IPS-18a (cell line): ENCODE data around the gene SELENOP.
"Not testable (repeated sequence)": the region's sequence is repeated elsewhere in the genome, so short reads cannot be mapped to it uniquely, and the experiment has no call there.

Experiments
- H3K27ac ChIP-seq: one replicate; pipeline ENCODE4 v1.5.1; 2013; ENCODE audit warnings: low read length
- H3K27me3 ChIP-seq: one replicate; pipeline ENCODE4 v1.6.1; 2013; ENCODE audit warnings: mild to moderate bottlenecking, low read length; ENCODE audit not compliant: control insufficient read depth, insufficient read depth
- H3K36me3 ChIP-seq: one replicate; pipeline ENCODE4 v1.6.1; 2013; ENCODE audit warnings: low read depth, low read length; ENCODE audit not compliant: control insufficient read depth
- H3K4me1 ChIP-seq: one replicate; pipeline ENCODE4 v1.6.1; 2013; ENCODE audit warnings: low read depth, low read length; ENCODE audit not compliant: control insufficient read depth
- H3K4me3 ChIP-seq: one replicate; pipeline ENCODE4 v1.5.1; 2013; ENCODE audit warnings: low read length
- H3K9ac ChIP-seq: one replicate; pipeline ENCODE4 v1.6.1; 2013; ENCODE audit warnings: mild to moderate bottlenecking, low read length, moderate library complexity
- H3K9me3 ChIP-seq: one replicate; pipeline ENCODE4 v1.6.1; 2013; ENCODE audit warnings: low read depth, low read length; ENCODE audit not compliant: control insufficient read depth

Gene SELENOP

GRCh38 chr5:42811591-42812446 is at the start of gene SELENOP:
TSS of gene SELENOP (minus strand) at chr5:42811892. CDS start at chr5:42808353, 3,539 bp downstream.
- Histone ChIP-seq H3K9me3 (no peaks in the 10 kb centered on the region), H3K4me1 (peaks cover 38% of the 10 kb centered on the region), H3K4me3 (peak within 1 kb of the TSS; percentile 53), H3K36me3 (no peaks in the 10 kb centered on the region), H3K27ac (peak within 1 kb of the TSS; percentile 77), H3K27me3 (no peaks in the 10 kb centered on the region), H3K9ac (peak within 1 kb of the TSS; percentile 17)

- no peak overlapping the region for H3K27ac ChIP-seq
- peaks cover 5% of the 10 kb centered on the region for H3K9me3 ChIP-seq
- no peak overlapping the region for H3K4me3 ChIP-seq
- no peaks in the 10 kb centered on the region for H3K27me3 ChIP-seq
- H3K36me3 ChIP-seq, result no peaks in the 10 kb centered on the region
- no peak overlapping the region for H3K9ac ChIP-seq
- peaks cover 6% of the 10 kb centered on the region for H3K4me1 ChIP-seq
Observed at GRCh38 chr5:42858687-42859086, 47.0 kb upstream of the SELENOP start.

DNA sequence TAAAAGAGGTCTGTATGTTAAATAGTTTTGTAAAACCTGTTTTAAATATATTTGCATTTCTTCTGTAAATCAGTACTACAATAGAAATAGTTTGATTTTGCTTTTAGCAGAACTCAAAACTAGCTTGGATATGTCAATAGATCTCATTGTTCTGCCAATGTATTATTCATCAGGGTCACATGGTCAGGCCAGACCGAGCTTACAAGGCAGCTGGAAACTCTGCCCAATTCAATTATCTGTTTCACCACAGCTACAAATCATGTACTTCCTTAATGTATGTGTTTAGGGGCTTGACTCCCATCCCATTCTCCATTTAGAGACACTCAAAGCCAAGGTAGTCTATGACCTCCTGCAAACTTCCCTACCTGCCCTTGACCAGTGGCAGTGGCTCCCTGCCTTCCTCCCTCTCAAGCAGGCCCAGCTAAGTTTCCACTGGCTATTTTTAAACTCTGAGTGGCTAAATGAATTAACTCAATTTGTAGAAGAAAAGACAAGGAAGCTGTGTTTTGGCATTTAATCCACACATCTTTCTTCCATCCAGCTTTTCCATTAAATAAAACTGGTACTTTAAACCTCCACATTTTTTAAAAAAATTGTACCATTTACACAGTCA is 46.4 kb upstream of the SELENOP start:
- Histone ChIP-seq H3K27ac (no peak overlapping the region), H3K36me3 (no peaks in the 10 kb centered on the region), H3K9ac (no peak overlapping the region), H3K9me3 (peaks cover 5% of the 10 kb centered on the region), H3K4me3 (no peak overlapping the region), H3K27me3 (no peaks in the 10 kb centered on the region), H3K4me1 (peaks cover 6% of the 10 kb centered on the region)

- Histone ChIP-seq H3K9ac (no peak overlapping the region), H3K27ac (no peak overlapping the region), H3K9me3 (no peaks in the 10 kb centered on the region), H3K4me1 (peaks cover 6% of the 10 kb centered on the region), H3K36me3 (no peaks in the 10 kb centered on the region), H3K4me3 (no peak overlapping the region), H3K27me3 (no peaks in the 10 kb centered on the region)
Observed at GRCh38 chr5:42855811-42856210, 44.1 kb upstream of the SELENOP start.

- no peak overlapping the region for H3K9ac ChIP-seq
- H3K36me3 ChIP-seq, result no peaks in the 10 kb centered on the region
- H3K27ac ChIP-seq, result no peak overlapping the region
- peaks cover 6% of the 10 kb centered on the region for H3K4me1 ChIP-seq
- no peaks in the 10 kb centered on the region for H3K9me3 ChIP-seq
- no peaks in the 10 kb centered on the region for H3K27me3 ChIP-seq
- H3K4me3 ChIP-seq, result no peak overlapping the region
Observed at GRCh38 chr5:42855386-42855785, 43.7 kb upstream of the SELENOP start.

- Histone ChIP-seq H3K27ac (no peak overlapping the region), H3K4me1 (peaks cover 6% of the 10 kb centered on the region)
Observed at GRCh38 chr5:42854795-42855194, 43.1 kb upstream of the SELENOP start.

DNA sequence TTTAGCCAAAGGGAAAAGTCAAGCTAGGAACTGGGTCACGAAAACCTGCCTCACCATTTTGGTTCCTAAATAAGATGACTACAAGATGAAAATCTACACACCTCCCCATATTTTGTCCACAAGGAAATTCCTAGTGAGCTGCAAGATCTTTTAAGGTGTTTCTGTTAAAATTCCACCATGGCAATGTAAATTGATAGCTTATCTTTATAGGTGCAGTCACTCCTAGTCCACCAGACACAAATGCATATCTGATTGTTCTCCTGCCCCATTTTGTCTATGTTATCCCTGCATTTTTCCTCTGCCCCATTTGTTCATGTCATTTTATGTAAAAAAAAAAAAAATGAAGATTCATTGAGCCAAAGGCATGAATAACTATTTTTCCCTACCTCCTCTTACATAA is 41.1 kb upstream of the SELENOP start:
- H3K27ac ChIP-seq, result no peak overlapping the region
- no peaks in the 10 kb centered on the region for H3K9me3 ChIP-seq
- H3K9ac ChIP-seq, result no peak overlapping the region
- H3K4me3 ChIP-seq, result no peak overlapping the region
- H3K4me1 ChIP-seq, result no peaks in the 10 kb centered on the region
- H3K36me3 ChIP-seq, result no peaks in the 10 kb centered on the region
- no peaks in the 10 kb centered on the region for H3K27me3 ChIP-seq

More at GRCh38 chr5:42854795-42855194, 43.1 kb upstream of the SELENOP start:
- no peaks in the 10 kb centered on the region for H3K36me3 ChIP-seq
- H3K4me3 ChIP-seq, result no peak overlapping the region
- no peak overlapping the region for H3K9ac ChIP-seq
- H3K27me3 ChIP-seq, result no peaks in the 10 kb centered on the region
- H3K9me3 ChIP-seq, result no peaks in the 10 kb centered on the region

DNA sequence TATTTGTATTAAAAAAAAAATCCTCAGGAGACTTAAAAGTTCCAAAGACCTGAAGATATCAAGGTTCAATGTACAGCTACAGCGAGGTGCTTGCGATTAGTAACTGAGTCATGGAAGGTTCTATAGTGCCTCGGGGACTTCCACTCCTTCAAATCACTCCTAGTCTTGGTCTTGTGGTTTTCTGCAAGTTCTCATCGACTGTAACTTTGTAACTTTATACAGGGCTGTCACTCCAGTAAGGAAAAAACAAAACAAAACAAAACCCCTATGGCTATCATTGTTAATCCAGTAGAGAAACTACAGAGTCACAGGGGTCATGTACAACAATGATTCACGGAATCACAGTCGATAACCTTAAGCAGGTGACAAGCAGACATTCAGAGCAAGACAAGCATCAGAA is 39.8 kb upstream of the SELENOP start:
- no peak overlapping the region for H3K27ac ChIP-seq
- no peaks in the 10 kb centered on the region for H3K4me1 ChIP-seq
- H3K36me3 ChIP-seq, result no peaks in the 10 kb centered on the region
- H3K9ac ChIP-seq, result no peak overlapping the region
- no peaks in the 10 kb centered on the region for H3K9me3 ChIP-seq
- H3K27me3 ChIP-seq, result no peaks in the 10 kb centered on the region
- no peak overlapping the region for H3K4me3 ChIP-seq

DNA sequence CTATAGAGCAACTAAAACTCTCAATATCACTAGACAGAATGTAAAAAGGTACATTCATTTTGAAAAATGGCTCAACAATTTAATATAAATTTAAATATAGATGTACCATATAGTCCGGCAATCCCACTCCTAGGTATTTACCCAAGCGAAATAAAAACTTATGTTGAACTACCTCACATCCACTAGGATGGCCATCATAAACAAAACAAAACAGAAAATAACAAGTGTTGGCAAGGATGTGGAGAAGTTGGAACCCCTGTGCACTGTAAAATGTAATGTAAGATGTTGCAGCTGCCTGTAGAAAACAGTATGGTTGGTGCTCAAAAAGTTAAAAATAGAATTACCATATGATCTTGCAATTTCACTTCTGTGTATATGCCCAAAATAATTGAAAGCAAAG is 36.9 kb upstream of the SELENOP start:
- Histone ChIP-seq H3K27ac (no peak overlapping the region), H3K9ac (no peak overlapping the region), H3K36me3 (no peaks in the 10 kb centered on the region), H3K4me1 (no peaks in the 10 kb centered on the region), H3K27me3 (no peaks in the 10 kb centered on the region), H3K4me3 (no peak overlapping the region), H3K9me3 (no peaks in the 10 kb centered on the region)

DNA sequence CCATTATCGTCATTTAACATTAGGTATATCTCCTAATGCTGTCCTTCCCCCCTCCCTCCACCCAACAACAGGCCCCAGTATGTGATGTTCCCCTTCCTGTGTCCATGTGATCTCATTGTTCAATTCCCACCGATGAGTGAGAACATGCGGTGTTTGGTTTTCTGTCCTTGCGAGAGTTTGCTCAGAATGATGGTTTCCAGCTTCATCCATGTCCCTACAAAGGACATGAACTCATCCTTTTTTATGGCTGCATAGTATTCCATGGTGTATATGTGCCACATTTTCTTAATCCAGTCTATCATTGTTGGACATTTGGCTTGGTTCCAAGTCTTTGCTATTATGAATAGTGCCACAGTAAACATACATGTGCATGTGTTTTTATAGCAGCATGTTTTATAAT is 32.7 kb upstream of the SELENOP start:
- H3K4me1 ChIP-seq, H3K27ac ChIP-seq, H3K27me3 ChIP-seq, H3K36me3 ChIP-seq, H3K4me3 ChIP-seq, H3K9me3 ChIP-seq, H3K9ac ChIP-seq: not testable (repeated sequence)

DNA sequence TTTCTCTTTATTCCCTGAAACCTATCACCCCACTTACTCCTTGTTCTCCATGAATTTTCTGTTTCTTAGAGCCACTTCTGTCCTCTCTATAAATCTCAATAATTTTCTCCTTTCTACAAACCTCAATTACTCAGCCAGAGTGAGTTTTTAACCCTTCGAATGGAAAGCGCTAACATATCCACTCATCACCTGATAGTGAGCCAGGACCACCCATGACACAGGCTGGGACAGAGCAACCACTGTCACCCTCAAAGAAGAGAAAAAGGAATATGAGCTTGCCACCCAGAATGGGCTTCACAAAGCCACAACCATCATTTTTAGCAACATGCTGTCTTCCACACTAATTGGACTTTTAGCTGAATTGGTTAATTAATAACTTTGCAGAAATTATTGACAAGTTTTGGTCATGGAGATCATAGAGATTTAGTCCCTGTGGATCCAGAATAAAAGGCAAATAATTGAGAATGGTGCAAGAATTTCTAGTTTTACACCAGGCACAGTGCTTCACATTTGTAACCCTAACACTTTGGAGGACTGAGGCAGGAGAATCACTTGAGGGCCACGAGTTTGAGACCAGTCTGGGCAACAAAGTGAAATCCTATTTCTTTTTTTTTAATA is 32.1 kb upstream of the SELENOP start:
- Histone ChIP-seq H3K9ac (no peak overlapping the region), H3K4me1 (no peaks in the 10 kb centered on the region), H3K36me3 (no peaks in the 10 kb centered on the region), H3K4me3 (no peak overlapping the region), H3K27me3 (no peaks in the 10 kb centered on the region), H3K27ac (no peak overlapping the region), H3K9me3 (no peaks in the 10 kb centered on the region)
